ENCODE measurements around the gene MACROD2. TPM values are rescaled to one million over a fixed set of nuclear protein-coding genes. Genes with fewer than 3 reads are reported as not detected.
"Not testable (repeated sequence)": the region's sequence is repeated elsewhere in the genome, so short reads cannot be mapped to it uniquely, and the experiment has no call there.

The MACROD2 gene
- total and polyA plus RNA-seq, 4 donors: 0.66 to 10.5 (median 3.3) TPM

DNA sequence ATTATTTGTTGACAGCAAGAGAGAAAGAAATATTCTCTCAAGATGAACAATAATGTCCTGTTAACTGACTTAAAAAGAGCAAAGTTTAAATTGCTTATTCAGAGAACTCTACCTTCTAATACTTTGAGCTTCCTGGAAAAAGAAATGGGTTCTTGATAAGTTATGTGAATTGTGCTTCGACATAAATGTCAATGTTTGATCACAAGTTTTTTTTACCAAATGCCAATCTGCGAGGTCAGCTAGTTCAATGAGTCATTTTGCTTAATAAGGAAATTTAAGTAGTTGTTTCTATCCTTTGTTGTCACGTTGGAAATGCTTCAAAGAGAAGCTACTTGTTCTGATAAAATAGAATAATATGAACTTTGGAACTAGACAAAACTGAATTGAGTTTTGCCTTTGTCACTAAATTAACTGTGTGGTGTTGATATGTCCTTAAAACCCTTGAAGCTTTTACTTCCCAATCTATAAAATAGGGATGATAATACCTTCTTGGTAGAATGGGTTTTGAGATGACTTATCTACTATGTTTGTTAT lies 984.2 kb downstream of the MACROD2 start:
- WGBS: 20% methylated on average over 3 of the region's 3 CpGs
- H3K9me3 ChIP-seq (ENCODE audit: control insufficient read depth in 4 of 4, low read length in 3 of 4): peaks cover 0 to 2% (median 0%) of the 10 kb centered on the region in 4 donors
- peak overlapping the region; percentile 49 to 54 for H3K27ac ChIP-seq (ENCODE audit: low read depth in 1 of 2, low read length in 2 of 2)
- TF ChIP-seq EGR1 (IDR thresholded peaks at IDR 0.05; ENCODE audit: low read depth in 2 of 2) (no peak), HNF4A (conservative IDR thresholded peaks at IDR 0.05) (peak; percentile 84 to 89), RXRA (IDR thresholded peaks at IDR 0.05) (peak; percentile 69 to 87), HNF4G (IDR thresholded peaks at IDR 0.05) (peak; percentile 62), SP1 (IDR thresholded peaks at IDR 0.05) (peak; percentile 85), FOXA1 (IDR thresholded peaks at IDR 0.05) (no peak), RAD21 (IDR thresholded peaks at IDR 0.05) (peak in 1 of 2 donors; percentile 28), FOXA2 (IDR thresholded peaks at IDR 0.05) (peak; percentile 19), YY1 (IDR thresholded peaks at IDR 0.05) (peak; percentile 51), JUND (IDR thresholded peaks at IDR 0.05) (peak; percentile 93 to 94), NR2F2 (IDR thresholded peaks at IDR 0.05) (peak; percentile 42), GABPA (IDR thresholded peaks at IDR 0.05 in 1 of 2, conservative IDR thresholded peaks at IDR 0.05 in 1 of 2) (peak in 1 of 2 donors; percentile 23), TAF1 (conservative IDR thresholded peaks at IDR 0.05) (no peak)
- TF ChIP-seq, protein P1, sequence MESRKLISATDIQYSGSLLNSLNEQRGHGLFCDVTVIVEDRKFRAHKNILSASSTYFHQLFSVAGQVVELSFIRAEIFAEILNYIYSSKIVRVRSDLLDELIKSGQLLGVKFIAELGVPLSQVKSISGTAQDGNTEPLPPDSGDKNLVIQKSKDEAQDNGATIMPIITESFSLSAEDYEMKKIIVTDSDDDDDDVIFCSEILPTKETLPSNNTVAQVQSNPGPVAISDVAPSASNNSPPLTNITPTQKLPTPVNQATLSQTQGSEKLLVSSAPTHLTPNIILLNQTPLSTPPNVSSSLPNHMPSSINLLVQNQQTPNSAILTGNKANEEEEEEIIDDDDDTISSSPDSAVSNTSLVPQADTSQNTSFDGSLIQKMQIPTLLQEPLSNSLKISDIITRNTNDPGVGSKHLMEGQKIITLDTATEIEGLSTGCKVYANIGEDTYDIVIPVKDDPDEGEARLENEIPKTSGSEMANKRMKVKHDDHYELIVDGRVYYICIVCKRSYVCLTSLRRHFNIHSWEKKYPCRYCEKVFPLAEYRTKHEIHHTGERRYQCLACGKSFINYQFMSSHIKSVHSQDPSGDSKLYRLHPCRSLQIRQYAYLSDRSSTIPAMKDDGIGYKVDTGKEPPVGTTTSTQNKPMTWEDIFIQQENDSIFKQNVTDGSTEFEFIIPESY (IDR thresholded peaks at IDR 0.05): peak; percentile 51
- TF ChIP-seq, protein P2, sequence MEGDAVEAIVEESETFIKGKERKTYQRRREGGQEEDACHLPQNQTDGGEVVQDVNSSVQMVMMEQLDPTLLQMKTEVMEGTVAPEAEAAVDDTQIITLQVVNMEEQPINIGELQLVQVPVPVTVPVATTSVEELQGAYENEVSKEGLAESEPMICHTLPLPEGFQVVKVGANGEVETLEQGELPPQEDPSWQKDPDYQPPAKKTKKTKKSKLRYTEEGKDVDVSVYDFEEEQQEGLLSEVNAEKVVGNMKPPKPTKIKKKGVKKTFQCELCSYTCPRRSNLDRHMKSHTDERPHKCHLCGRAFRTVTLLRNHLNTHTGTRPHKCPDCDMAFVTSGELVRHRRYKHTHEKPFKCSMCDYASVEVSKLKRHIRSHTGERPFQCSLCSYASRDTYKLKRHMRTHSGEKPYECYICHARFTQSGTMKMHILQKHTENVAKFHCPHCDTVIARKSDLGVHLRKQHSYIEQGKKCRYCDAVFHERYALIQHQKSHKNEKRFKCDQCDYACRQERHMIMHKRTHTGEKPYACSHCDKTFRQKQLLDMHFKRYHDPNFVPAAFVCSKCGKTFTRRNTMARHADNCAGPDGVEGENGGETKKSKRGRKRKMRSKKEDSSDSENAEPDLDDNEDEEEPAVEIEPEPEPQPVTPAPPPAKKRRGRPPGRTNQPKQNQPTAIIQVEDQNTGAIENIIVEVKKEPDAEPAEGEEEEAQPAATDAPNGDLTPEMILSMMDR (IDR thresholded peaks at IDR 0.05; ENCODE audit: low read depth, low read length, missing input control): no peak
- TF ChIP-seq, protein P3, sequence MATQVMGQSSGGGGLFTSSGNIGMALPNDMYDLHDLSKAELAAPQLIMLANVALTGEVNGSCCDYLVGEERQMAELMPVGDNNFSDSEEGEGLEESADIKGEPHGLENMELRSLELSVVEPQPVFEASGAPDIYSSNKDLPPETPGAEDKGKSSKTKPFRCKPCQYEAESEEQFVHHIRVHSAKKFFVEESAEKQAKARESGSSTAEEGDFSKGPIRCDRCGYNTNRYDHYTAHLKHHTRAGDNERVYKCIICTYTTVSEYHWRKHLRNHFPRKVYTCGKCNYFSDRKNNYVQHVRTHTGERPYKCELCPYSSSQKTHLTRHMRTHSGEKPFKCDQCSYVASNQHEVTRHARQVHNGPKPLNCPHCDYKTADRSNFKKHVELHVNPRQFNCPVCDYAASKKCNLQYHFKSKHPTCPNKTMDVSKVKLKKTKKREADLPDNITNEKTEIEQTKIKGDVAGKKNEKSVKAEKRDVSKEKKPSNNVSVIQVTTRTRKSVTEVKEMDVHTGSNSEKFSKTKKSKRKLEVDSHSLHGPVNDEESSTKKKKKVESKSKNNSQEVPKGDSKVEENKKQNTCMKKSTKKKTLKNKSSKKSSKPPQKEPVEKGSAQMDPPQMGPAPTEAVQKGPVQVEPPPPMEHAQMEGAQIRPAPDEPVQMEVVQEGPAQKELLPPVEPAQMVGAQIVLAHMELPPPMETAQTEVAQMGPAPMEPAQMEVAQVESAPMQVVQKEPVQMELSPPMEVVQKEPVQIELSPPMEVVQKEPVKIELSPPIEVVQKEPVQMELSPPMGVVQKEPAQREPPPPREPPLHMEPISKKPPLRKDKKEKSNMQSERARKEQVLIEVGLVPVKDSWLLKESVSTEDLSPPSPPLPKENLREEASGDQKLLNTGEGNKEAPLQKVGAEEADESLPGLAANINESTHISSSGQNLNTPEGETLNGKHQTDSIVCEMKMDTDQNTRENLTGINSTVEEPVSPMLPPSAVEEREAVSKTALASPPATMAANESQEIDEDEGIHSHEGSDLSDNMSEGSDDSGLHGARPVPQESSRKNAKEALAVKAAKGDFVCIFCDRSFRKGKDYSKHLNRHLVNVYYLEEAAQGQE (IDR thresholded peaks at IDR 0.05): no peak
- TF ChIP-seq, protein P4, sequence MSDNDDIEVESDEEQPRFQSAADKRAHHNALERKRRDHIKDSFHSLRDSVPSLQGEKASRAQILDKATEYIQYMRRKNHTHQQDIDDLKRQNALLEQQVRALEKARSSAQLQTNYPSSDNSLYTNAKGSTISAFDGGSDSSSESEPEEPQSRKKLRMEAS (IDR thresholded peaks at IDR 0.05): peak; percentile 71
- TF ChIP-seq, protein P5, sequence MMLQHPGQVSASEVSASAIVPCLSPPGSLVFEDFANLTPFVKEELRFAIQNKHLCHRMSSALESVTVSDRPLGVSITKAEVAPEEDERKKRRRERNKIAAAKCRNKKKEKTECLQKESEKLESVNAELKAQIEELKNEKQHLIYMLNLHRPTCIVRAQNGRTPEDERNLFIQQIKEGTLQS (IDR thresholded peaks at IDR 0.05): peak; percentile 85
- H3K4me3 ChIP-seq (ENCODE audit: low read depth in 1 of 3, low read length in 3 of 3): no peak overlapping the region
- no peaks in the 10 kb centered on the region for H3K36me3 ChIP-seq (ENCODE audit: control insufficient read depth in 4 of 4, insufficient read depth in 3 of 4, low read depth in 1 of 4, low read length in 3 of 4)
- H3K27me3 ChIP-seq (ENCODE audit: control insufficient read depth in 4 of 4, insufficient read depth in 4 of 4, low read length in 3 of 4): no peaks in the 10 kb centered on the region
- peaks cover 3 to 14% (median 5%) of the 10 kb centered on the region in 4 donors for H3K4me1 ChIP-seq (ENCODE audit: control insufficient read depth in 4 of 4, insufficient read depth in 4 of 4, low read length in 3 of 4)
- DNase-seq (ENCODE audit: low spot score): no peak
- H3K9ac ChIP-seq (ENCODE audit: low read depth in 1 of 2, low read length in 2 of 2): no peak overlapping the region

DNA sequence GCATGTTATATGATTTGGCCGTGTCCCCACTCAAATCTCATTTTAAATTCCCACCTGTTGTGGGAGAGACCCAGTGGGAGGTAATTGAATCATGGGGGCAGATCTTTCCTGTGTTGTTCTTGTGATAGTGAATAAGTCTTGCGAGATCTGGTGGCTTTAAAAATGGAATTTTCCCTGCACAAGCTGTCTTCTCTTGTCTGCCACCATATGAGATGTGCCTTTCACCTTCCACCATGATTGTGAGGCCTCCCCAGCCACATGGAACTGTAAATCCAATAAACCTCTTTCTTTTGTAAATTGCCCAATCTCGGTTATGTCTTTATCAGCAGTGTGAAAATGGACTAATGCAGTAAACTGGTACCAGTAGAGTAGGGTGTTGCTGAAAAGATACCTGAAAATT lies 986.2 kb downstream of the MACROD2 start:
- WGBS: 93% methylated on average over 3 of the region's 3 CpGs
- H3K27me3 ChIP-seq (ENCODE audit: control insufficient read depth in 4 of 4, insufficient read depth in 4 of 4, low read length in 3 of 4): not testable (repeated sequence)
- H3K4me1 ChIP-seq (ENCODE audit: control insufficient read depth in 4 of 4, insufficient read depth in 4 of 4, low read length in 3 of 4): peaks cover 3 to 27% (median 18%) of the 10 kb centered on the region in 4 donors

DNA sequence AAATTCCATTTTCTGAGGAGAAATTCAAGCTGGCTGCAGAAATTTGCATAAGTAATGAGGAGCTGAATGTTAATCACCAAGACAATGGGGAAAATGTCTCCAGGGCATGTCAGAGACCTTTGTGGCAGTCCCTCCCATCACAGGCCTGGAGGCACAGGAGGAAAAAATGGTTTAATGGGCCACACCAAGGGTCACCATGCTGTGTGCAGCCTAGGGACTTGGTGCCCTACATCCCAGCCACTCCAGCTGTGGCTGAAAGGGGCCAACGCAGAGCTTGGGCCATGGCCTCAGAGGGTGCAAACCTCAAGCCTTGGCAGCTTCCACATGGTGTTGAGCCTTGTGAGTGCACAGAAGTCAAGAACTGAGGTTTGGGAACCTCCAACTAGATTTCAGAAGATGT lies 987.0 kb downstream of the MACROD2 start:
- H3K27ac ChIP-seq (ENCODE audit: low read depth in 1 of 2, low read length in 2 of 2); H3K9me3 ChIP-seq (ENCODE audit: control insufficient read depth in 4 of 4, low read length in 3 of 4); H3K36me3 ChIP-seq (ENCODE audit: control insufficient read depth in 4 of 4, insufficient read depth in 3 of 4, low read depth in 1 of 4, low read length in 3 of 4); H3K9ac ChIP-seq (ENCODE audit: low read depth in 1 of 2, low read length in 2 of 2); H3K4me3 ChIP-seq (ENCODE audit: low read depth in 1 of 3, low read length in 3 of 3); DNase-seq (ENCODE audit: low spot score); H3K27me3 ChIP-seq (ENCODE audit: control insufficient read depth in 4 of 4, insufficient read depth in 4 of 4, low read length in 3 of 4): not testable (repeated sequence)
- WGBS: 97% methylated on average over 1 of the region's 1 CpG
- peaks cover 3 to 33% (median 23%) of the 10 kb centered on the region in 4 donors for H3K4me1 ChIP-seq (ENCODE audit: control insufficient read depth in 4 of 4, insufficient read depth in 4 of 4, low read length in 3 of 4)

More for the DNA sequence above, 986.2 kb downstream of the MACROD2 start:
- not testable (repeated sequence) for H3K9me3 ChIP-seq (ENCODE audit: control insufficient read depth in 4 of 4, low read length in 3 of 4); H3K27ac ChIP-seq (ENCODE audit: low read depth in 1 of 2, low read length in 2 of 2); H3K9ac ChIP-seq (ENCODE audit: low read depth in 1 of 2, low read length in 2 of 2); H3K4me3 ChIP-seq (ENCODE audit: low read depth in 1 of 3, low read length in 3 of 3); DNase-seq (ENCODE audit: low spot score); H3K36me3 ChIP-seq (ENCODE audit: control insufficient read depth in 4 of 4, insufficient read depth in 3 of 4, low read depth in 1 of 4, low read length in 3 of 4)

Data from liver (tissue), 9 donors.